Measurements from ENCODE around the gene HHAT.

The HHAT gene

DNA sequence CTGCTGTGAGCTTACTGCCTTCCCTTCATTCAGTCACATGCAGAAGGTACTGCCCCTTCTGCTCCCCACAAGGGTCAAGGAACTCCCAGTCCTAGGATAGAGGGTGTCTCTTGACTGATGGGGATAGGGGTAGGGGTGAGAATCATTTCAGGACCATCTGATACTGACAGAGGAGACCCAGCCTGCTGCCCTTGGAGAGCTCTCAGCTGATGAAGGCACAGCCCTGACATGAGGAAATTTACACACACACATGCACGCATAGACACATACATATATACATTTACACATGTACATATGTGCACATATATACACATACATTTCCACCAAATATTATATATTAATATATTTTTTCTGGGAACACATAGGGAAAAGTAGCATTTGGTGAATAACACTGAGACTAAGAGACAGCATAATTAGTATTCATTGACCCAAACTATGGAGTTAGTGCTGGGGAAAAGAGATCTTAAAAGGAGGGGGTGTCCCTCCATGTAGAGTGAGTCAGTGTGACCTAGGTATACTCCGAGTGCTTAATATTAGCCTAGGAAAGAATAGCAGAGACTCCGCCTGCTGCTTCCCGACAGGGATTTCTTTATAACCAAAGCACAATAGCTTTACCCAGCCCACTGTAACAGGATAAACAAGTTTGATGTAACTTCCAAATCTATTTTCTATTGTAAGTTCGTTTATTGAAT is 27.6 kb upstream of the HHAT start:
- no peak overlapping the region for H3K4me3 ChIP-seq (ENCODE audit: low read depth, low read length)
- TF ChIP-seq, protein P1, sequence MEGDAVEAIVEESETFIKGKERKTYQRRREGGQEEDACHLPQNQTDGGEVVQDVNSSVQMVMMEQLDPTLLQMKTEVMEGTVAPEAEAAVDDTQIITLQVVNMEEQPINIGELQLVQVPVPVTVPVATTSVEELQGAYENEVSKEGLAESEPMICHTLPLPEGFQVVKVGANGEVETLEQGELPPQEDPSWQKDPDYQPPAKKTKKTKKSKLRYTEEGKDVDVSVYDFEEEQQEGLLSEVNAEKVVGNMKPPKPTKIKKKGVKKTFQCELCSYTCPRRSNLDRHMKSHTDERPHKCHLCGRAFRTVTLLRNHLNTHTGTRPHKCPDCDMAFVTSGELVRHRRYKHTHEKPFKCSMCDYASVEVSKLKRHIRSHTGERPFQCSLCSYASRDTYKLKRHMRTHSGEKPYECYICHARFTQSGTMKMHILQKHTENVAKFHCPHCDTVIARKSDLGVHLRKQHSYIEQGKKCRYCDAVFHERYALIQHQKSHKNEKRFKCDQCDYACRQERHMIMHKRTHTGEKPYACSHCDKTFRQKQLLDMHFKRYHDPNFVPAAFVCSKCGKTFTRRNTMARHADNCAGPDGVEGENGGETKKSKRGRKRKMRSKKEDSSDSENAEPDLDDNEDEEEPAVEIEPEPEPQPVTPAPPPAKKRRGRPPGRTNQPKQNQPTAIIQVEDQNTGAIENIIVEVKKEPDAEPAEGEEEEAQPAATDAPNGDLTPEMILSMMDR (IDR thresholded peaks at IDR 0.05; ENCODE audit: borderline replicate concordance, insufficient read depth, low read depth, low read length) = no peak

GRCh38 chr1:210301615-210302000 is 27.1 kb upstream of the HHAT start:
- TF ChIP-seq, protein P1 (IDR thresholded peaks at IDR 0.05; ENCODE audit: borderline replicate concordance, insufficient read depth, low read depth, low read length) = no peak
- no peak overlapping the region for H3K4me3 ChIP-seq (ENCODE audit: low read depth, low read length)

GRCh38 chr1:210302501-210302900 is 26.2 kb upstream of the HHAT start:
- TF ChIP-seq, protein P1 (IDR thresholded peaks at IDR 0.05; ENCODE audit: borderline replicate concordance, insufficient read depth, low read depth, low read length) = no peak
- H3K4me3 ChIP-seq (ENCODE audit: low read depth, low read length) = no peak overlapping the region

GRCh38 chr1:210303391-210303790 is 25.3 kb upstream of the HHAT start:
- TF ChIP-seq, protein P1 (IDR thresholded peaks at IDR 0.05; ENCODE audit: borderline replicate concordance, insufficient read depth, low read depth, low read length) = no peak
- H3K4me3 ChIP-seq (ENCODE audit: low read depth, low read length) = no peak overlapping the region

GRCh38 chr1:210310562-210311153 is 18.0 kb upstream of the HHAT start:
- H3K4me3 ChIP-seq (ENCODE audit: low read depth, low read length) = no peak overlapping the region
- TF ChIP-seq, protein P1 (IDR thresholded peaks at IDR 0.05; ENCODE audit: borderline replicate concordance, insufficient read depth, low read depth, low read length) = no peak

DNA sequence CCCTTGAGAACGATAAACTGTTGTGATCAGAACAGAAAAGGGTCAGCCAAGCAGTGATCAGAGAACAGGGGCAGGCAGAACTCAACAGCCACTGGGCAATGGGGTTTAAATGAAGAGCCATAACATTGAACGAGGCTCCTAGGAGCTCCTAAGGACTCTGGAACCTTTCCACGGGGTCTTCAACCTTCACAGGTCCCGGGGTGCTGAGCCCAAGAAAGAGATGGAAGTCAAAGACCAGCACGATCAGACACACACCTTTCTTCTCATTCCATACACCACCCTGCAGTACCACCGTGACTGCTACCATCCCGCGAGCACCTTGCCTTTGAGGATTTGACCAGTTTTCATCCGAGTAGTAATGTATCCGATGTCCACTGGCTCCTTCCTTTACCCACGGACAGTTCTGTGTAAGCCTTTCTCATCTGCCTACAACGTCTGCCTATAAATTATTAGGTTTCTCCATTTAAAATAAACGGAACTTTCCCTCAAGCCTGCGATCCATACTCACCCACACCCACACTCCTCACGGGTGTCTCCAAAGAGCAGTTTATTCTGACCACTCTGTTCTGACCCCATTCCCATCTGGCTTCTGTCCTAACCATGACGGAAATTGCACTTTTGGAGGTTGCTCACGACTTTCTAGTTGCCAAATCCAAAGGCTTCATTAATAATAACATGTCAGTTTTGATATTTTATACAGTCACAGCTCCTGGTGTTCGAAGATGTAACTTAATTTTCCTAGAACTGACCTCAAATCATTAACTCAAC is 16.8 kb upstream of the HHAT start:
- no peak overlapping the region for H3K4me3 ChIP-seq (ENCODE audit: low read depth, low read length)
- TF ChIP-seq, protein P1 (IDR thresholded peaks at IDR 0.05; ENCODE audit: borderline replicate concordance, insufficient read depth, low read depth, low read length) = no peak

All from GM12875 (cell line).